Measurements from ENCODE around the gene SUMO4.

The SUMO4 gene

GRCh38 chr6:149429427-149430360, 29.6 kb downstream of the SUMO4 start:
- Histone ChIP-seq H2BK15ac (ENCODE audit: low read length) (no peak overlapping the region), H2AFZ (ENCODE audit: low read length) (peak overlapping the region; percentile 75), H2BK120ac (ENCODE audit: low read depth, low read length) (no peak overlapping the region), H3K18ac (ENCODE audit: low read length) (peak overlapping the region; percentile 2), H3K4me3 (ENCODE audit: low read length in 2 of 2) (peak overlapping the region in 1 of 2 donors; percentile 26), H3K79me1 (ENCODE audit: low read depth, low read length) (peaks cover 2% of the 10 kb centered on the region), H2BK12ac (ENCODE audit: low read length) (no peak overlapping the region), H4K8ac (ENCODE audit: low read depth, low read length) (no peak overlapping the region), H3K27ac (replicated peaks; ENCODE audit: low read length) (no peak overlapping the region), H3K9me3 (replicated peaks in 1 of 2; ENCODE audit: control insufficient read depth in 2 of 2, insufficient read depth in 1 of 2, low read depth in 1 of 2, low read length in 2 of 2) (no peaks in the 10 kb centered on the region), H3K4ac (ENCODE audit: low read length) (no peak overlapping the region), H3K4me1 (ENCODE audit: control insufficient read depth in 2 of 2, insufficient read depth in 1 of 2, low read depth in 1 of 2, low read length in 2 of 2) (peaks cover 2 to 5% of the 10 kb centered on the region in 2 donors), H2BK5ac (ENCODE audit: low read length) (no peak overlapping the region), H3K9ac (ENCODE audit: low read depth, low read length, poor library complexity) (no peak overlapping the region), H2AK5ac (ENCODE audit: low read depth, low read length) (no peak overlapping the region), H4K91ac (ENCODE audit: low read depth, low read length, poor library complexity) (no peak overlapping the region), H3K14ac (ENCODE audit: low read length) (no peak overlapping the region), H3K36me3 (replicated peaks in 1 of 2; ENCODE audit: control insufficient read depth in 2 of 2, insufficient read depth in 2 of 2, low read length in 2 of 2) (no peaks in the 10 kb centered on the region), H3K4me2 (ENCODE audit: insufficient read depth, low read length, poor library complexity, severe bottlenecking) (no peak overlapping the region), H3K23ac (ENCODE audit: low read depth, low read length, poor library complexity) (no peak overlapping the region), H3K27me3 (ENCODE audit: control insufficient read depth in 3 of 3, insufficient read depth in 3 of 3, low read depth in 1 of 3, low read length in 3 of 3) (no peaks in the 10 kb centered on the region)
- DNase-seq (ENCODE audit: low spot score), result no peak
- no CpG with 5 or more reads among the region's 26 CpGs for WGBS, 2 donors (ENCODE audit: extremely low coverage in 2 of 2, insufficient read length in 2 of 2, insufficient replicate concordance in 1 of 2)

- Histone ChIP-seq H2BK12ac (ENCODE audit: low read length) (no peak overlapping the region), H3K23ac (ENCODE audit: low read depth, low read length, poor library complexity) (peak overlapping the region; percentile 40), H3K4me3 (ENCODE audit: low read length in 2 of 2) (no peak overlapping the region), H3K14ac (ENCODE audit: low read length) (no peak overlapping the region), H3K4me1 (ENCODE audit: control insufficient read depth in 2 of 2, insufficient read depth in 1 of 2, low read depth in 1 of 2, low read length in 2 of 2) (peaks cover 2 to 5% of the 10 kb centered on the region in 2 donors), H3K27ac (replicated peaks; ENCODE audit: low read length) (no peak overlapping the region), H2BK15ac (ENCODE audit: low read length) (no peak overlapping the region), H3K27me3 (ENCODE audit: control insufficient read depth in 3 of 3, insufficient read depth in 3 of 3, low read depth in 1 of 3, low read length in 3 of 3) (no peaks in the 10 kb centered on the region), H3K9ac (ENCODE audit: low read depth, low read length, poor library complexity) (no peak overlapping the region), H4K8ac (ENCODE audit: low read depth, low read length) (no peak overlapping the region), H3K4me2 (ENCODE audit: insufficient read depth, low read length, poor library complexity, severe bottlenecking) (no peak overlapping the region), H3K4ac (ENCODE audit: low read length) (no peak overlapping the region), H3K9me3 (replicated peaks in 1 of 2; ENCODE audit: control insufficient read depth in 2 of 2, insufficient read depth in 1 of 2, low read depth in 1 of 2, low read length in 2 of 2) (no peaks in the 10 kb centered on the region), H2BK5ac (ENCODE audit: low read length) (no peak overlapping the region), H3K36me3 (replicated peaks in 1 of 2; ENCODE audit: control insufficient read depth in 2 of 2, insufficient read depth in 2 of 2, low read length in 2 of 2) (no peaks in the 10 kb centered on the region), H4K91ac (ENCODE audit: low read depth, low read length, poor library complexity) (no peak overlapping the region), H2AK5ac (ENCODE audit: low read depth, low read length) (no peak overlapping the region), H3K18ac (ENCODE audit: low read length) (no peak overlapping the region), H2BK120ac (ENCODE audit: low read depth, low read length) (no peak overlapping the region), H2AFZ (ENCODE audit: low read length) (peak overlapping the region; percentile 55), H3K79me1 (ENCODE audit: low read depth, low read length) (no peaks in the 10 kb centered on the region)
- DNase-seq (ENCODE audit: low spot score), result peak; percentile 93
- WGBS, 2 donors (ENCODE audit: extremely low coverage in 2 of 2, insufficient read length in 2 of 2, insufficient replicate concordance in 1 of 2), result no CpG with 5 or more reads among the region's 19 CpGs
Observed at GRCh38 chr6:149431905-149432775, 32.1 kb downstream of the SUMO4 start.

GRCh38 chr6:149433405-149433804, 33.3 kb downstream of the SUMO4 start:
- no peak overlapping the region for H2AK5ac ChIP-seq (ENCODE audit: low read depth, low read length)
- H3K9ac ChIP-seq (ENCODE audit: low read depth, low read length, poor library complexity), result no peak overlapping the region

GRCh38 chr6:149433881-149434280, 33.8 kb downstream of the SUMO4 start:
- no peak overlapping the region for H3K18ac ChIP-seq (ENCODE audit: low read length)
- no peak overlapping the region for H2BK5ac ChIP-seq (ENCODE audit: low read length)
- no CpG with 5 or more reads among the region's 1 CpG for WGBS, 2 donors (ENCODE audit: extremely low coverage in 2 of 2, insufficient read length in 2 of 2, insufficient replicate concordance in 1 of 2)
- no peak overlapping the region for H2AK5ac ChIP-seq (ENCODE audit: low read depth, low read length)
- H3K27ac ChIP-seq (replicated peaks; ENCODE audit: low read length), result no peak overlapping the region
- no peak overlapping the region for H4K8ac ChIP-seq (ENCODE audit: low read depth, low read length)
- H3K14ac ChIP-seq (ENCODE audit: low read length), result no peak overlapping the region
- no peaks in the 10 kb centered on the region for H3K27me3 ChIP-seq (ENCODE audit: control insufficient read depth in 3 of 3, insufficient read depth in 3 of 3, low read depth in 1 of 3, low read length in 3 of 3)
- no peak for DNase-seq (ENCODE audit: low spot score)
- H2BK12ac ChIP-seq (ENCODE audit: low read length), result no peak overlapping the region
- no peak overlapping the region for H3K4me3 ChIP-seq (ENCODE audit: low read length in 2 of 2)
- peaks cover 2 to 4% of the 10 kb centered on the region in 2 donors for H3K4me1 ChIP-seq (ENCODE audit: control insufficient read depth in 2 of 2, insufficient read depth in 1 of 2, low read depth in 1 of 2, low read length in 2 of 2)
- H3K4ac ChIP-seq (ENCODE audit: low read length), result no peak overlapping the region
- H4K91ac ChIP-seq (ENCODE audit: low read depth, low read length, poor library complexity), result no peak overlapping the region
- H3K36me3 ChIP-seq (replicated peaks in 1 of 2; ENCODE audit: control insufficient read depth in 2 of 2, insufficient read depth in 2 of 2, low read length in 2 of 2), result no peaks in the 10 kb centered on the region
- no peak overlapping the region for H2AFZ ChIP-seq (ENCODE audit: low read length)
- H2BK15ac ChIP-seq (ENCODE audit: low read length), result no peak overlapping the region
- no peaks in the 10 kb centered on the region for H3K9me3 ChIP-seq (replicated peaks in 1 of 2; ENCODE audit: control insufficient read depth in 2 of 2, insufficient read depth in 1 of 2, low read depth in 1 of 2, low read length in 2 of 2)
- H3K79me1 ChIP-seq (ENCODE audit: low read depth, low read length), result no peaks in the 10 kb centered on the region
- H3K9ac ChIP-seq (ENCODE audit: low read depth, low read length, poor library complexity), result no peak overlapping the region
- no peak overlapping the region for H3K23ac ChIP-seq (ENCODE audit: low read depth, low read length, poor library complexity)
- H3K4me2 ChIP-seq (ENCODE audit: insufficient read depth, low read length, poor library complexity, severe bottlenecking), result no peak overlapping the region
- H2BK120ac ChIP-seq (ENCODE audit: low read depth, low read length), result no peak overlapping the region

More at GRCh38 chr6:149433405-149433804, 33.3 kb downstream of the SUMO4 start:
- Histone ChIP-seq H3K4me3 (ENCODE audit: low read length in 2 of 2) (peak overlapping the region in 1 of 2 donors; percentile 38), H3K27ac (replicated peaks; ENCODE audit: low read length) (no peak overlapping the region), H2BK15ac (ENCODE audit: low read length) (no peak overlapping the region), H3K4me1 (ENCODE audit: control insufficient read depth in 2 of 2, insufficient read depth in 1 of 2, low read depth in 1 of 2, low read length in 2 of 2) (peaks cover 2 to 5% of the 10 kb centered on the region in 2 donors), H4K8ac (ENCODE audit: low read depth, low read length) (no peak overlapping the region), H3K27me3 (ENCODE audit: control insufficient read depth in 3 of 3, insufficient read depth in 3 of 3, low read depth in 1 of 3, low read length in 3 of 3) (no peaks in the 10 kb centered on the region), H3K23ac (ENCODE audit: low read depth, low read length, poor library complexity) (no peak overlapping the region), H2AFZ (ENCODE audit: low read length) (no peak overlapping the region), H4K91ac (ENCODE audit: low read depth, low read length, poor library complexity) (no peak overlapping the region), H3K9me3 (replicated peaks in 1 of 2; ENCODE audit: control insufficient read depth in 2 of 2, insufficient read depth in 1 of 2, low read depth in 1 of 2, low read length in 2 of 2) (no peaks in the 10 kb centered on the region), H3K4ac (ENCODE audit: low read length) (no peak overlapping the region), H3K79me1 (ENCODE audit: low read depth, low read length) (no peaks in the 10 kb centered on the region), H3K36me3 (replicated peaks in 1 of 2; ENCODE audit: control insufficient read depth in 2 of 2, insufficient read depth in 2 of 2, low read length in 2 of 2) (no peaks in the 10 kb centered on the region), H2BK5ac (ENCODE audit: low read length) (no peak overlapping the region), H2BK120ac (ENCODE audit: low read depth, low read length) (no peak overlapping the region), H3K18ac (ENCODE audit: low read length) (no peak overlapping the region), H3K14ac (ENCODE audit: low read length) (no peak overlapping the region), H2BK12ac (ENCODE audit: low read length) (no peak overlapping the region), H3K4me2 (ENCODE audit: insufficient read depth, low read length, poor library complexity, severe bottlenecking) (no peak overlapping the region)
- no CpG with 5 or more reads among the region's 2 CpGs for WGBS, 2 donors (ENCODE audit: extremely low coverage in 2 of 2, insufficient read length in 2 of 2, insufficient replicate concordance in 1 of 2)
- no peak for DNase-seq (ENCODE audit: low spot score)
